Measurements from ENCODE around the gene EHD4.

The EHD4 gene

Small RNAs within 50 kb of the gene (small RNA-seq; reads per million reads assigned to genes)
- 0 reads per million in 2 experiments for gene MIR4310
- gene RNA5SP393: 0 reads per million in 2 experiments

Data from SK-N-DZ (cell line).